GM21717 (cell line): ENCODE results near the gene RICTOR.

Experiments
- ATAC-seq: cut with Tn5 transposase; IDR thresholded peaks from one replicate; pipeline ENCODE4 v1.9.1; 2021; ENCODE audit warnings: mild to moderate bottlenecking, moderate library complexity; ENCODE audit not compliant: unreplicated experiment

RICTOR gene

GRCh38 chr5:38891563-38891962 is 182.6 kb downstream of the RICTOR start:
- no peak for ATAC-seq

GRCh38 chr5:38889424-38889823 is 184.8 kb downstream of the RICTOR start:
- ATAC-seq, result no peak

- ATAC-seq, result no peak
These were observed 186.2 kb downstream of the RICTOR start for GRCh38 chr5:38888041-38888440.
